ENCODE measurements around the gene HMGCS1. TPM values are rescaled to one million over a fixed set of nuclear protein-coding genes. Genes with fewer than 3 reads are reported as not detected.

HMGCS1 gene
- total and polyA plus RNA-seq, 9 of the 15 experiments (the other 6 are each of a cell fraction or from before 2014, with no cell fraction given): 43.7 to 337 (median 111) TPM

DNA sequence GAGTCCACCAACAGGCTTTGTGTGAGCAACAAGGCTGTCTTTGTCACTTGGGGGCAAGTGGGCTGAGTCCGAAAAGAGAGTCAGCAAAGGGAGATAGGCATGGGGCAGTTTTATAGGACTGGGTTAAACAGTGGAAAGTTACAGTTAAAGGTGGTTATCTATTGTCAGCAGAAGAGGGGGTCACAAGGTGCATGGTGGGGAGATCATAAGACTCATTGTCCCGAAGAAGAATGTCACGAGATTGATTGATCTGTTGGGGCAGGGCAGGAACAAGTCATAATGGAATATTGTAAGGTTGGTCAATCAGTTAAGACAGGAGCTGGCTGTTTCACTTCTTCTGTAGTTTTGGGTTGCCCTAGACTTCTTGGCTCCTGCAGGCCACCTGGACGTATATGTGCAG lies 7.6 kb upstream of the HMGCS1 start (continued):
- TF ChIP-seq PBX2 (CRISPR knock-in tag; IDR thresholded peaks at IDR 0.05; ENCODE audit: low read depth): no peak
- peak; percentile 76 for TF ChIP-seq PBX2 (tag; conservative IDR thresholded peaks at IDR 0.05; ENCODE audit: low read depth)
- no peak for TF ChIP-seq ZNF124 (CRISPR knock-in tag; IDR thresholded peaks at IDR 0.05)
- no peak for TF ChIP-seq CEBPG (CRISPR knock-in tag; IDR thresholded peaks at IDR 0.05)
- TF ChIP-seq CEBPG (tag; conservative IDR thresholded peaks at IDR 0.05 in 1 of 2, IDR thresholded peaks at IDR 0.05 in 1 of 2): no peak
- TF ChIP-seq POLR2AphosphoS5 (IDR thresholded peaks at IDR 0.05; ENCODE audit: control insufficient read depth, insufficient read depth, low read depth, low read length): peak; percentile 59; the same call in 1 of the 2 replicates
- peak; percentile 85 to 90 for TF ChIP-seq TRIM24 (IDR thresholded peaks at IDR 0.05)
- peak; percentile 86 for TF ChIP-seq MEIS2 (IDR thresholded peaks at IDR 0.05; ENCODE audit: partially characterized antibody)
- TF ChIP-seq ETS2 (tag; IDR thresholded peaks at IDR 0.05; ENCODE audit: borderline replicate concordance, poor library complexity, severe bottlenecking): no peak
- no peak for TF ChIP-seq GMEB1 (CRISPR knock-in tag; IDR thresholded peaks at IDR 0.05)
- no peak for TF ChIP-seq TCFL5 (CRISPR knock-in tag; conservative IDR thresholded peaks at IDR 0.05)
- TF ChIP-seq ARNT (IDR thresholded peaks at IDR 0.05): peak; percentile 42 to 68; a peak in 1 of 4 replicates
- TF ChIP-seq ZNF354B (CRISPR knock-in tag; IDR thresholded peaks at IDR 0.05): no peak
- TF ChIP-seq PRMT5 (CRISPR knock-in tag; IDR thresholded peaks at IDR 0.05): no peak
- TF ChIP-seq KDM2B (CRISPR knock-in tag; IDR thresholded peaks at IDR 0.05): no peak
- no peak for TF ChIP-seq JUND (IDR thresholded peaks at IDR 0.05; ENCODE audit: borderline replicate concordance, low read depth, low read length)
- TF ChIP-seq JUND (tag; IDR thresholded peaks at IDR 0.05; ENCODE audit: borderline replicate concordance, low read depth, low read length): no peak
- 0 out of 2 replicates have a peak, but pooled peaks have one; percentile 47 for TF ChIP-seq ESRRB (CRISPR knock-in tag; IDR thresholded peaks at IDR 0.05; ENCODE audit: borderline replicate concordance)
- TF ChIP-seq, protein P1, sequence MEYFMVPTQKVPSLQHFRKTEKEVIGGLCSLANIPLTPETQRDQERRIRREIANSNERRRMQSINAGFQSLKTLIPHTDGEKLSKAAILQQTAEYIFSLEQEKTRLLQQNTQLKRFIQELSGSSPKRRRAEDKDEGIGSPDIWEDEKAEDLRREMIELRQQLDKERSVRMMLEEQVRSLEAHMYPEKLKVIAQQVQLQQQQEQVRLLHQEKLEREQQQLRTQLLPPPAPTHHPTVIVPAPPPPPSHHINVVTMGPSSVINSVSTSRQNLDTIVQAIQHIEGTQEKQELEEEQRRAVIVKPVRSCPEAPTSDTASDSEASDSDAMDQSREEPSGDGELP (CRISPR knock-in tag; IDR thresholded peaks at IDR 0.05; ENCODE audit: borderline replicate concordance): no peak
- no peak for TF ChIP-seq GABPA (tag; conservative IDR thresholded peaks at IDR 0.05; ENCODE audit: low read depth)
- TF ChIP-seq ZNF316 (IDR thresholded peaks at IDR 0.05): peak; percentile 59
- peak; percentile 96 for TF ChIP-seq CBFA2T3 (IDR thresholded peaks at IDR 0.05)
- TF ChIP-seq ZNF121 (CRISPR knock-in tag; conservative IDR thresholded peaks at IDR 0.05): no peak
- TF ChIP-seq, protein P2, sequence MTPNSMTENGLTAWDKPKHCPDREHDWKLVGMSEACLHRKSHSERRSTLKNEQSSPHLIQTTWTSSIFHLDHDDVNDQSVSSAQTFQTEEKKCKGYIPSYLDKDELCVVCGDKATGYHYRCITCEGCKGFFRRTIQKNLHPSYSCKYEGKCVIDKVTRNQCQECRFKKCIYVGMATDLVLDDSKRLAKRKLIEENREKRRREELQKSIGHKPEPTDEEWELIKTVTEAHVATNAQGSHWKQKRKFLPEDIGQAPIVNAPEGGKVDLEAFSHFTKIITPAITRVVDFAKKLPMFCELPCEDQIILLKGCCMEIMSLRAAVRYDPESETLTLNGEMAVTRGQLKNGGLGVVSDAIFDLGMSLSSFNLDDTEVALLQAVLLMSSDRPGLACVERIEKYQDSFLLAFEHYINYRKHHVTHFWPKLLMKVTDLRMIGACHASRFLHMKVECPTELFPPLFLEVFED (CRISPR knock-in tag; conservative IDR thresholded peaks at IDR 0.05): no peak
